ENCODE measurements around the gene ING3. TPM values are rescaled to one million over a fixed set of nuclear protein-coding genes. Genes with fewer than 3 reads are reported as not detected.

ING3 gene
- total and polyA plus RNA-seq, 9 of the 15 experiments (the other 6 are each of a cell fraction or from before 2014, with no cell fraction given): 22.8 to 233 (median 50.4) TPM

- peak; percentile 25; the same call in 1 of the 2 replicates for TF ChIP-seq ZBTB26 (CRISPR knock-in tag; IDR thresholded peaks at IDR 0.05)
- TF ChIP-seq ZBTB40 (IDR thresholded peaks at IDR 0.05): peak; percentile 41; the same call in 1 of the 2 replicates
- no peak for TF ChIP-seq ZBTB40 (CRISPR knock-in tag; IDR thresholded peaks at IDR 0.05)
- 0 out of 2 replicates have a peak, but pooled peaks have one; percentile 10 for TF ChIP-seq HBP1 (CRISPR knock-in tag; IDR thresholded peaks at IDR 0.05)
- TF ChIP-seq SNAPC5 (CRISPR knock-in tag; IDR thresholded peaks at IDR 0.05): no peak
- TF ChIP-seq RFX7 (CRISPR knock-in tag; IDR thresholded peaks at IDR 0.05): no peak
- TF ChIP-seq TOE1 (IDR thresholded peaks at IDR 0.05; ENCODE audit: borderline replicate concordance): peak; percentile 25; the same call in 1 of the 2 replicates
- TF ChIP-seq TOE1 (CRISPR knock-in tag; IDR thresholded peaks at IDR 0.05; ENCODE audit: borderline replicate concordance, low read depth): no peak
- no peak for TF ChIP-seq FOXO4 (CRISPR knock-in tag; IDR thresholded peaks at IDR 0.05)
- no peak for TF ChIP-seq MTF1 (CRISPR knock-in tag; IDR thresholded peaks at IDR 0.05; ENCODE audit: borderline replicate concordance)
Observed at GRCh38 chr7:120995654-120996053, 45.1 kb downstream of the ING3 start (continued).
